Upper lobe of left lung (tissue), 4 donors: ENCODE results near the gene OLA1.

Experiments used
- POLR2A ChIP-seq, 4 donors: fragments of 450-650 bp; IDR thresholded peaks; one replicate each; pipeline ENCODE4 v1.5.1; 2016 to 2017; ENCODE audit warnings: antibody characterized with exemption in 4 of 4, mild to moderate bottlenecking in 2 of 4
- TF ChIP-seq, protein P1 (sequence below), 6 experiments: fragments of 450-650 bp in 4 of 6; fragments of 200-600 bp in 2 of 6; sonication (generic) in 2 of 6; IDR thresholded peaks; one replicate each; pipeline ENCODE4 v1.5.1; 2016 to 2019; ENCODE audit warnings: antibody characterized with exemption in 6 of 6

DNA sequence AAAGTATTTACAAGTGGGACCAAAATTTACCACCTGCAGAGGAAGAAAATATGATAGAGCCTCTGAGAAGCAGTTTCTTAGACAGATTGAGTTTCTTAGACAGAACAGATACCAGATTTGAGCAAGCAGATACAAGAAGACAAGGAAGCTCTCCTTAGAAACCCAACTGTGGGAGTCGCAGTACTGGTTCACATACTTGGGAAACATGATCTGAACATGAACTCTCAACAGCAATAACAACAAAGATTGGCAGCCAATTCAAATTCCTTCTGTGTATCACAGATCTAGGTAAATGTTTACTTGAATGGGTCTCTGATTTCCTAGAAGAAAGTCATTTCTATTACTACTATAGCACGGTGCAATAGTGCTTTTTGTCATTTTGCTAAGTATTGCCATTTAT is 82.1 kb downstream of the OLA1 start:
- TF ChIP-seq POLR2A (IDR thresholded peaks at IDR 0.05) = no peak
- TF ChIP-seq, protein P1, sequence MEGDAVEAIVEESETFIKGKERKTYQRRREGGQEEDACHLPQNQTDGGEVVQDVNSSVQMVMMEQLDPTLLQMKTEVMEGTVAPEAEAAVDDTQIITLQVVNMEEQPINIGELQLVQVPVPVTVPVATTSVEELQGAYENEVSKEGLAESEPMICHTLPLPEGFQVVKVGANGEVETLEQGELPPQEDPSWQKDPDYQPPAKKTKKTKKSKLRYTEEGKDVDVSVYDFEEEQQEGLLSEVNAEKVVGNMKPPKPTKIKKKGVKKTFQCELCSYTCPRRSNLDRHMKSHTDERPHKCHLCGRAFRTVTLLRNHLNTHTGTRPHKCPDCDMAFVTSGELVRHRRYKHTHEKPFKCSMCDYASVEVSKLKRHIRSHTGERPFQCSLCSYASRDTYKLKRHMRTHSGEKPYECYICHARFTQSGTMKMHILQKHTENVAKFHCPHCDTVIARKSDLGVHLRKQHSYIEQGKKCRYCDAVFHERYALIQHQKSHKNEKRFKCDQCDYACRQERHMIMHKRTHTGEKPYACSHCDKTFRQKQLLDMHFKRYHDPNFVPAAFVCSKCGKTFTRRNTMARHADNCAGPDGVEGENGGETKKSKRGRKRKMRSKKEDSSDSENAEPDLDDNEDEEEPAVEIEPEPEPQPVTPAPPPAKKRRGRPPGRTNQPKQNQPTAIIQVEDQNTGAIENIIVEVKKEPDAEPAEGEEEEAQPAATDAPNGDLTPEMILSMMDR (IDR thresholded peaks at IDR 0.05) = no peak
